Nucleus accumbens (tissue), 56 donors: ENCODE data around the gene IPPK.

Experiments
- DNase-seq, 56 donors: peaks; one replicate each; lab custom pipeline; 2025; lab: John Stamatoyannopoulos, UW

IPPK gene

DNA sequence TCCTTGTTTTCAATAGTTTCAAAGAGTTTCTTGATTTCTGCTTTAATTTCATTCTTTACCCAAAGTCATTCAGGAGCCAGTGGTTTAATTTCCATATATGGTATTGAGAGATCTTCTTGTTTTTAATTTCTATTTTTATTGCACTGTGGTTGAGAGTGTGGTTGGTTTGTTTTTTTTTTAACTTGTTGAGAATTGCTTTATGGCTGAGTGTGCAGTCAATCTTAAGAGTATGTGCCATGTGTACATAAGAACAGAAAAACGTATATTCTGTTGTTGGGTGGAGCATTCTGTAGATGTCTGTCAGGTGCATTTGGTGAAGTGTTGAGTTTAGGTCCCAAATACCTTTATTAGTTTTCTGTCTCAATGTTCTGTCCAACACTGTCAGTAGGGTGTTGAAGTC is 26.7 kb upstream of the IPPK start:
- DNase-seq, result no peak

DNA sequence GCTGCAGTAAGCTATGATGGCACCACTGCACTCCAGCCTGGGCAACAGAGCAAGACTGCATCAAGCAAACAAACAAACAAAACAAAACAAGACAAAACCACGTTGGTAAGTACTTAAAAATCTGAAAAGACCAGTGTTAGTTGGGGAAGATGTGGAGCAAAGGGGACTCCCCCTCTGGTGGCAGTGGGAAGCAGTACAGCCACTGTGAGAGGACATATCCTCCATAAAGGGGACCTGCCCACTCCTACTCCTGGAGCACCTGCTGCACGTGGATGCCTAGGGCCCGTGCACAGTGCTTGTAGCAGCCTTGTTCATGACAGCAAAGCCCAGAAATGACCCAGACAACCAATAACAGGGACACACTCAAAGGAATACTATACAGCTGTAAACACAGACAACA is 17.0 kb upstream of the IPPK start:
- no peak for DNase-seq

DNA sequence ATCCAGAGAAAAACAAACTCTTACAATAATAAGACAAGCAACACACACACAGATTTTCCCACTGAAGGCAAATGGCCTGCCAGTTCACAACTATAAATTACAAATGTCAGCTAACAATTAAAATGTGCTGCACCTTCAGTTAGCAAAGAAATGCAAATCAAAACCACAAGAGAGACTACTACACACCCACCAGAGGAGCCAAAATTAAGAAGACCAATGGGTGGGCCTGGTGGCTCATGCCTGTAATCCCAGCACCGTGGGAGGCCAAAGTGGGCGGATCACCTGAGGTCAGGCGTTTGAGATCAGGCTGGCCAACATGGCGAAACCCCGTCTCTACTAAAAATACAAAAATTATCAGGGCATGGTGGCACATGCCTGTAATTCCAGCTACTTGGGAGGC is 15.1 kb upstream of the IPPK start:
- DNase-seq, result no peak

DNA sequence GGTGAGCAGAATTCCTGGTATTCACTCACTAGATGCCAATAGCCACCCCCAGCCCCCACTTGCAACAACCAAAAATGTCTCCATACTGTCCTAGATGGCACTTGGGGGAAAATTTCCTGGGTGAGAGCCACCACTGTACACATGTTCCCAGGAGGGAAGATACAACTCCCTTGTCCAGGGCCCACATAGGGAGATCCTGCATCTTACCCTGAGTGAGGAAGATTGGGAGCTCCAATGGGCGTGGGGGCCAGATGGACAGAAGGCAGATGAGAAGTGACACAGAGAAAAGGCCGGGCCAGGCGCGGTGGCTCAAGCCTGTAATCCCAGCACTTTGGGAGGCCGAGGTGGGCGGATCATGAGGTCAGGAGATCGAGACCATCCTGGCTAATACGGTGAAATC is 12.3 kb upstream of the IPPK start:
- no peak for DNase-seq

DNA sequence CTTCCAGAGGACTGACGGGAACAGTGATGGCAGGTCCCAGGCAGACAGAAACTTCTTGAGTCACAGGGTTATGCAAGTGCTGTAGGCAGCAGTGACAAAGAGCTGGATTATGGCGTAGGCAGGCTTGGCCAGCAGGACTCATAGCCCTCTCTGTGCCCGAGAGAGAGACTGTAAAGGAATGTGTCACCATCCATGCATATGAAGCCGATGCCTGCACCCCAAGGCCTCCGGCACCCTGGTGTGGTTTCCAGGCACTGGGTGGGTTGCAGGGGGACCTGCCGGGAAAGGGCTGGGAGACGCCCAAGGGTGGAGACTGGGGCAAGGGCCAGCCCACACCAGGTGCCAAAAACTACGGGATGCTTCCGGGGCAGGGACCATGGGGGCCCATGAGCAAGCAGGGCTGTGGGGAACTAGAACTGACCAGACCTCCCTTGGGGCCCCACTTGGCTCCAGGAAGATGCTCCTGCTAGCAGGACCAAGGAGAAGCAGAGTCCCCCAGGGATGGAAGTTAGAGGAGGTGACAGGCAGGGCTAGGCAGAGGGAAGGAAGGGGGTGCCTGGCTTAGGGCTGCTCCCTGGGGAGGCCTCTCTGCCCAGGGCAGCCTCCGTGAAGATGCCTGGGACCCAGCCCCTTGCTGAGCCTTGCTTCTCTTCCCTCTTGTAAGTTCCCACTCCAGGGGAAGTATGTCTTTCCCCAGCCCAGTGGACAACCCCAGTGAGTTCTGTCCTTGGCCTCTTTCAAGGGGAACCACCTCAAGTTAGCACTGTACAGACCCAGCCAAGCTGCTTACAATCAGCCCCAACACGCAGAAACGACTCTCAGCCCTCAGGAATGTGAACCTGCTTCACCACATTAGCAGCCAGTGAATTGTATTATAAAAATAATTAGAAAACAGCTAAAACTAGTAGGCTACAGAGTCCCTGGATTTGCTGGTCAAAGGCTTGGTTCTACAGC is 10.5 kb upstream of the IPPK start:
- no peak for DNase-seq

DNA sequence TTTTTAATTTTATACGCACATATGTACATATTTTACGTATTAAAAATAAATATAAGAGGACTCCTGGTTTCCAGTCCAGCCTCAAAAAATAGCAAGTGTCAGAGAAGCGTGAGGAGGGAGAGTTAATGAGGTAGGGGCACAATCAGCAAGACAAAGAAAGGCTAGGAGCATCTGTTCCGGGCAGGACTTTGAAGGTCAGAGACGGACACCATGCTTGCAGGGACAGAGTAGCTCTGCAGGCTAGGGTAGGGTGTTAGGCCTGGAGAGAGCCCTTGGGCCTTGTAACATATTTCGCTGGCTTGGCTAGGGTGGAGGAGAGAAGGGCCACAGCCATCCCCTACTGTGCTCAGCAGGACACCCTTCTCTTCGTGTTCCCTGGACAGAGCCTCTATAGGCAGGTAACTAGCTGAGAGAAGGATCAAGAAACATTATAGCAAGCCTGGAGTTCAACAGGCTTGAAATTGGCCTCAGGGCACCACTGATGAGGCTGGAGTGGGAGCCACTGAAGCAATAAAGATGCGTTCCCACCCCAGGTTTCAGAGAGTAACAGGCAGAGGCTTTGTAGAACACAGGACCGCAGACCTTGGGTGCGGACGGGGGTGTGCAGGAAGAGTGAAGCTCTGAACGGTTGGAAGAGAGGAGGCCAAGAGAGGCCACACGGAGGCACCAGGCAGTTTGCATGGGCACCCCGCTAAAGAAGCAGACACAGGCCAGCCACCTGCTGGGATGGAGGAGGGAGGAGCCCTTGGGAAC is 9.7 kb upstream of the IPPK start:
- DNase-seq, result no peak

DNA sequence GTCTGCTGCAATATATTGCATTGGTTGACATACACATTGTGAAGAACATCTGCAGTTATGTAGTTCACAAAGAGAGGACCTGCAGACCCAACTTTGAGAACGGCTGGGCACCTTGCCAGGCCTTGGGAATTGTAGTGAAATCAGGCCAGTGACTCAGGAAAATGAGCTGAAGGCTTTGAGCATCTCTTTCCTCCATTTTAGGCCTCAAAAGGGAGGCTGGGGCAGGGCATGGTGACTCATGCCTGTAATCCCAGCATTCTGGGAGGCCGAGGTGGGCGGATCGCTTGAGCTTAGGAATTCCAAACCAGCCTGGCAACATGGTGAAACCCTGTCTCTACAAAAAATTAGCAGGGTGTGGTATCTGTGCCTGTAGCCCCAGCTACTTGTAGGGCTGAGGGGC is 1.4 kb upstream of the IPPK start:
- DNase-seq, result peak in 5 of 56 donors; percentile 14 to 56 (median 17)

DNA sequence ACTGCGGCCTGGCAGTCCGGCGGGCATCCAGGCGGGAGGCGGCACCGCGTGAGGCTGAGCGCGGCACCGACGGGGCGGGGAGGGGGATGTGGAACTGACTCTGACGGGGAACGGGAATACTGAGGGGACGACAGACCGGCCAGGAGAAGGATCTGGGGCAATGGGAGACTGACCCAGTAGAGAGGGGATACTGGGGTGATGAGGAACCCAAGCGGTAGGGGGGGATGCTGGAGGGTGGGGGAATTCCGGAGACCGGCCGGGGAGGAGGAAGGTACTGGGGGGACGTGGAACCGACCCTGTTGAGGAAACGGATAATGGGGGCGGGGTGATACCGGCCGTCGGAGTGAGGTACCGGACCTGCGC is 423 bp downstream of the IPPK start:
- DNase-seq, result peak in 11 of 56 donors; percentile 17 to 63 (median 25)

DNA sequence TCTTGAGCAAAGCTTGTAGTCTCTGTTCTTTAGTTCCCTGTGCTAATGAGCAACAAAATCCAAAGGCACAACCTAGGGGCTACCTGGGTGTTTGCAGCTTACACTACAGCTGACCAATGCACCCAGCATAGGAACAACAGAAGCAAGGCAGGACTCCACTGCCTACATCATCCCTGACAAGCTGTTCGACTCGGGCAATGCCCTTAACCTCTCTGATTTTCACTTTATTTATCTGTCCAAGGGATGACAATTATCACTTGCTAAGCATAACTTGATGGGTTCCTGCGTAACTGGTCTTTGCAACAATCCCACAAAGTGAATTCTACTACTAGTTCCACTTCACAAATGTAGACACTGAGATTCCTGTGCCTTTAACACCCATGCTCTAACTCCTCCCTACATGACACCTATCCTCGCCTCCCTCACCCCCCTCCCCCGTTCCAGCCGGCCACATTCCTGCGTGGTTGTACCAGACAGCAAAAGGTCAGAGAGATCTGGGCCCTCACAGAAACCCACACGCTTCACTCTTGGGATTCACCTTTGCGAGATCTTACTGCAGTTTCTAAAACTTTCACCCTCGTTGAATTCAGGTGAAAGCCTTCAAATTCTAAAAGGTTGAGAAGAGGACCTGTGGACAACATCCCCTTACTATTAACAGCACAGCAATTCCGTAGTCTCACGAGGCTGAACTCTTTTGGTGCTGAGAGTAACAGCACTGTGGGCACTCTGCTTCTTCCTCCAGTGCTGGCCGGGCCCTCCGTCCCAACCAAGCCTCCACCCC is 995 bp downstream of the IPPK start:
- DNase-seq, result peak in 1 of 56 donors; percentile 21

DNA sequence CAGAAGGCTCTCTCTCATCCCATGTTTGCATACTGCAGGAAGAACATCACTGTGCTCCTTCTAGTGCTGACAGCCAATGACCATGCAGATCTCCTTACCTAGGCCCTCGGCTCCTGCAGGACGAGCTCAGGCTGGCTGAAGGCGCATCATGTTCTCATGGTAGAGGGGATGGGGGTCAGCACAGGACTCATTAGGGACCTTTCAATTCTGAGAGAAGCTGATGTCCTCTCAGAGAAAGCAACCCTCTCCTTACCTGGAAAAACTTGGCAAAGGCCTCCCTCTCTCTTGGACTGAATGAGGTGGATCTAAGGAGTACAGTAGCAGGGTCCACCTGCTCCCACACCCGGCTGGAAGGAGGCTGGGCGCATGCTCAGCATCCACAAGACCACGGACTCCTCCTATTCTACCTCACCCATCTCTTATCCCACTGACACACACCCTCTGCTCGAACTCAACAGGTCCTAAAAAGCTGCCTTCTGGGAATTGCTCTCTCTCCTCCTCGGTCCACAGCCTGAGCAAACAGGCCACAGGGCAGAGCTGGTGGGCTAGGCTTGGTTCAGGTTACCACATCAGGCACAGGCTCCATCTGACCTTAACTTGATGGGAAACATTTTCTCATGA is 2.9 kb downstream of the IPPK start:
- DNase-seq, result no peak

DNA sequence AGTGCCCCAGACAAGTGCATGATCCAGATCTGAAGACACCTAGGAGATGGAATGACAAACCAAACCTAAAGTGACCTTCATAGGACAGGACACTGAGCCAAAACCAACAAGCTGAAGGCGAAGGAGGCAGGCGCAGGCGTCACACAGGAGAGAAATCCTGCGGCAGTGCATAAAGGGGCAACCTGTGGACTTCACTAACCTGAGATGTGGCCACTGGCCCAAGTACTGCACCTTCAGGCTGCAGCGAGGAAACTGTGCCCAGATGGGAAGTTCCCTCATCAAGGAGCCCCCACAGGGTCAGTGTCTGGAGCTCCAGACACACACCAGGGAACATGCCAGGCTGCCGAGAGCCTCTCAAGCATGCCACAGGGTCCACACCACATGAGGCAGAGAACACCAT is 3.7 kb downstream of the IPPK start:
- no peak for DNase-seq

DNA sequence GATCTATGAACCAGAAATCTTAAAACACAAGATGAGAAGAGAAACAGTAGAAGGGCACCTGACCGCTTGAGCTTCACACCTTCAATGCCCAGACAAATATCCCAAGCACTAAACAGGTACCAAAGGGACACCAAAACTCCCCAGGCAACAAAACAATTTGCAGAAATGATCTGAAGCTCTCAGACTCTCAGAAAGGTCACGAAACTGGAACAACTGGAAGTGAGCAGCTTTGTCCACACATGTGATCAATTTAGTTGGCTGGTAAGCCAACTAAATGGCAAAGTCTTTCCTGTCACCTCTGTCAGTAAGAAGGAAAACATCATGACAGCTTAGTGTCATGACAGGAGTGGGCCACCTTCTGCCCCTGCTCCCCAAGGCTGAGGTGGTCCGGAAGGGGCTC is 4.1 kb downstream of the IPPK start:
- no peak for DNase-seq

DNA sequence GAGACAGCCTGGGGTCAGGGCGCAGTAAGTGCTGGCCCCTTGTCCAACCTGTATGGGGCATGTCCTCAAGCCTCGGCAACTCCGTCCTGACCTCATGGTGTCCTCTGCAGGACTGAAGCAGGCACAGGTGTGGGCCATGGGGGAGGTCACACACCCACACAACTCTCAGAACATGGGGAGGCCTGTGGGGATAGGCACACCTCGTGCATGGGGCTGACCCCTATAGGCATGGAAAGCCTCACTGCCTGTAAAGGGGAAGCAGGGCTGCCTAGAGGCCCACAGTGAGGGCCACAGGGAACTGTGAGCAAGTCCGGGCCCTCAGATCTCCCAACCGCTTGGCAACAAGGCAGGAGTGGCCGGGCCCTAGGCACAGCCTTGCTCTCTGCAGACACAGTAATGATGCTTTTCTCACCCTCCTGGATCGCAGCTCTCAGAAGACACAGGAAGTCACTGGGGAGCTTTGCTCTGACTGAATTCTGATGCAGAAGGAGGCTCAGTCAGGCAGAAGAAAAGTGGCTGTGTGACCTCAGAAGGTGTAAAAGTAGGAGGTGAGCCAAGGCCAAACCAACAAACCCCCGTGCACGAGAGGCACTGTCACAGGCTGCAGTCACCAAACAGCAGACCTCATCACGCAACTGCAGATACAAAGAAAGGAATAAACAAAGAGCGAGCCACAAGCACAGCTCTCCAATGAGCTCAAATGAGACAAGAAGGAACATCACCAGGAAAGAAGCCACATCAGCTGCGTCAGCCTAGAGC is 5.4 kb downstream of the IPPK start:
- peak in 8 of 56 donors; percentile 11 to 53 (median 27) for DNase-seq

DNA sequence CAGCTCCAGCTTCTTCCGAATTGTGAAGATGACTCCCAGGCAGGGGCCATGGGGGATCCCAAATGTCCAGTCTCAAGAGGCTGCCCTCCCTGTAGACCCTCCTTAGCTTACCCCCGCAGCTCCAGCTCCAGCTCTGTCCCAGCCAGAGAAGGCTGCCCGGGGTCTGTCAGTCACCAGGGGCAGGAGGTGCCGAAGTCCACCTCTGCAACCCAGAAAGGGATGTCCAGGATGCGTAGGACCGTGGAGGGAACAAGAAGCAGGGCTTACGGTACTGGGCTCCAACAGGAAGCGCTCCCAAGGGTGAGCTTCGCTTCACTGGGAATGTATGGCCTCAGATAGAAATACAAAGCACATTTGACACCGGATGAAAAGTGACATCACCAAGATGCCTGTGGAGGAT is 6.0 kb downstream of the IPPK start:
- DNase-seq, result no peak

DNA sequence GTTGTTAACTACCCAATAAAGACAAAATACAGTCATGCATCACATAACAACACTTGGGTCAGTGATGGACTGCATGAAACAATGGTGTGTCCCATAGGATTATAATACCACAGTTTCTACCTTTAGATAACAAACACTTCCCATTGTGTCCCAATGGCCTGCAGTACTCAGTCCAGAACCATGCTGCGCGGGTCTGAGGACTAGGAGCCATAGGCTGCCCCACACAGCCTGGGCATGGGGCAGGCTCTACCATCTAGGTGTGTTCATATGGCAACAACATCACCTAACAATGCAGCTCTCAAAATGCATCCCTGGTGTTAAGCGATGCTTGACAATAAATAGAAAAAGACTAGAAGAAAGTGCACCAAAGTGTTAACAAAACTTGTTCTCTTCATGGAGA is 6.8 kb downstream of the IPPK start:
- no peak for DNase-seq

DNA sequence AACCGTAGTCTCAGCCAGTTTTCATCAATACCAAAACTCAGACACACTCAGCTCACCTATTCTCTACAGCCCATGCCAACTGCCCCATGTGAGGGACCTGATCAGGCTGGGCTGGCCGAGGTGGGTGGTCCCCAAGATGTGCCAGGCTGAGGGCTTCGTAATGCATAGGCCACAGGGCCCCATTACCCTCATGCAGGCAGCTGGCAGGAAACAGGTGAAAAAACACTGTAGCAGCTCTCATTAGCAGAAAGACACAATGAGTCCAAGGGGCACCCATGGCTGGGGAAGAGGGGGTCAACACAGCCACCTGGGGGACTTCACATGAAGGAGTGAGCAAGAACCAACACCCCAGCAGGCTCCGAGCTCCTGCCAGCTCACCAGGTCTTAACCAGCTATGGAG is 8.2 kb downstream of the IPPK start:
- DNase-seq, result no peak

DNA sequence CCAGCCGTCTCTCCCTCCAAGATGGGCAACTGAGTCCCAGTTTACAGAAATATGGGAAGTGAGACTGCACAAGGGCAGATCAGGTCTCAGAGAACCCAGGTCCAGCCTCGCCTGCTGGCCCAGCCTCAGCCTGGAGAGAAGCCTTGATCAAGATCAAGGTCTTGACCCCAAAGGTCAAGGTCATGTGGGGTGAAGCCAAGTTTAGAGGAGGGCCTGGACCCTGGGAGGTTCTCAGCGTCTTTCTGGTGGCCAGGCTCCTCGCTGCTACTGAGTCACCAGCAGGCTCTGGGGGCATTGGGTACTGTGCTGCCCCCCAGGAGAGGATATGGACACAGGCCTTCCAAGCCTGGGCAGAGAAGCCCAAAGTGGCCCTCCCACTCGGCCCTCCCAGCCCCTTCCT is 8.8 kb downstream of the IPPK start:
- no peak for DNase-seq

DNA sequence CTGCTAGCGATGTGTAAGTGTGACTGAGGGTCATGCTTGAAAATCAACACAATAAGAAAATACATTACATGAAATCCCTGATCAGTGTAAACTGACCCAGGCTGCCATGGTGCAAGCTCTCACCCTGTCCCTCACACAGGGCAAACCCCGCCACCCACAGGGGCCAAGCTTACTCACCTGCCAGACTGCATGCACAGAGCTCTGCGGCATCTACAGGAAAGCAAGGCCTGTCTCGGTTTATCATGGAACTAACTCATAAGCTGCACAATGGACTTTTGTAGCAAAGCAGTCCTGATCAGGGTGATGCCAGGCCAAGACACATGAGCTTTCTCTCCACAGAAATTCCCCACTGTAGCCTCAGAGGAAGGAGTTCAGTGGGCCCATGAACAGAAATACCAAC is 9.7 kb downstream of the IPPK start:
- DNase-seq, result peak in 10 of 56 donors; percentile 6 to 39 (median 15)

DNA sequence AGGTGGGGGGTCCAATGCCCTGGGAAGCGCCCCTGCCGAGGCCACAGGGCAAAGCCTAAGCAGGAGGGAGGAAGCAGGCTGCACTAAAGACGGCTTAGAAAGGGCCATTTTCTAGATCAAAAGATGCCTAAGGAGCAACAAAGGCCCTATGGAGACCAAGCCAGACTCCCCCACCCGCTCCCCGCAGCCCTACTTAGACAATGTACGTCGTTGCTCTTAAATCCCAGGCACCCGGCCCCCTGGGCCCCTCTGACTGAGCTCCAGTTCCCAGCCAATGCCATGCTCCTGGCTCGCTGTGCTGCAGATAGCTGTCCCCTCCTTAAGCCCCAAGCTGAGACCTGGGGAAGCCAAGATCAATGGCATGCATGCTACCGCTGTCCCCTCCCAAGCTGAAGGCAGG is 10.3 kb downstream of the IPPK start:
- DNase-seq, result peak in 1 of 56 donors; percentile 14

DNA sequence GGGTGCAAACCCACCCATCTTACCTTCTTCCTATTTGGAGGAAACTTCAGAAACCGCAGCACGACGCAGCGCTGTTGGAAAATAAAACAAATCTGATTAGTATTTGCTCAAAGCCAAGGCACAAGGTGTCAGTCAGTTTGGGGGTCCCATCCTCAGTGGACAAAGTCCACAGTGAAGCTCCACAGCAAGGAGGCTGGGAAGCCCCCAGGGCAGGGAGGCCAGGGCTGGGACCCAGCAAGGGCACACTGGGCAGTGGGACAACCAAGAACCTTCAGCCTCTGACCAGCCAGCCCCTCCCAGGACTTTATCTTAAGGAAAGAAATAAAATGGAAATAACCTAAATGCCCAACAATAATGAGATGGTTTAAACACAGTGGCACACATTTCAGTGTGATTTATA is 11.3 kb downstream of the IPPK start:
- no peak for DNase-seq
